ENCODE results near the gene ZBTB1. TPM values are rescaled to one million over a fixed set of nuclear protein-coding genes. Genes with fewer than 3 reads are reported as not detected.

ZBTB1 gene
- total and polyA plus RNA-seq, 9 of the 15 experiments (the other 6 are each of a cell fraction or from before 2014, with no cell fraction given): 2.3 to 16.5 (median 9.0) TPM

- TF ChIP-seq SAP30 (IDR thresholded peaks at IDR 0.05; ENCODE audit: borderline replicate concordance, insufficient read depth, low read depth, low read length, poor library complexity, severe bottlenecking) (peak; percentile 50), BCL6 (CRISPR knock-in tag; IDR thresholded peaks at IDR 0.05) (no peak), IRF9 (tag; IDR thresholded peaks at IDR 0.05) (no peak), ZEB2 (IDR thresholded peaks at IDR 0.05) (no peak), TAF7 (tag; IDR thresholded peaks at IDR 0.05) (no peak), RBM17 (IDR thresholded peaks at IDR 0.05; ENCODE audit: borderline replicate concordance, low read depth, low read length) (no peak), GABPA (tag; conservative IDR thresholded peaks at IDR 0.05; ENCODE audit: low read depth) (peak; percentile 23; the same call in 1 of the 2 replicates), ZNF766 (CRISPR knock-in tag; conservative IDR thresholded peaks at IDR 0.05) (no peak), HDAC1 (IDR thresholded peaks at IDR 0.05) (peak in 1 of 2 experiments; percentile 33; a peak in 1 of 4 replicates), ZNF639 (CRISPR knock-in tag; conservative IDR thresholded peaks at IDR 0.05 in 1 of 2, IDR thresholded peaks at IDR 0.05 in 1 of 2) (peak in 1 of 2 experiments; percentile 33; a peak in 1 of 4 replicates), CAMTA2 (CRISPR knock-in tag; conservative IDR thresholded peaks at IDR 0.05) (no peak), SIX5 (IDR thresholded peaks at IDR 0.05; ENCODE audit: borderline replicate concordance in 1 of 2, insufficient read depth in 1 of 2, low read depth in 1 of 2, low read length in 2 of 2) (no peak), GMEB1 (CRISPR knock-in tag; IDR thresholded peaks at IDR 0.05) (peak; percentile 88), IRF1 (CRISPR knock-in tag; IDR thresholded peaks at IDR 0.05; ENCODE audit: borderline replicate concordance) (no peak), POLR2A (conservative IDR thresholded peaks at IDR 0.05) (peak; percentile 72), ERF (CRISPR knock-in tag; IDR thresholded peaks at IDR 0.05) (0 out of 2 replicates have a peak, but pooled peaks have one; percentile 17), RFX1 (IDR thresholded peaks at IDR 0.05) (no peak), HDAC2 (IDR thresholded peaks at IDR 0.05) (no peak), CHAMP1 (IDR thresholded peaks at IDR 0.05) (no peak)
Measured at GRCh38 chr14:64503434-64504309, 898 bp upstream of the ZBTB1 start, which contains the start of gene ZBTB25 (continued).
